ENCODE results near the gene ARMC10.
"Not testable (repeated sequence)": the region's sequence is repeated elsewhere in the genome, so short reads cannot be mapped to it uniquely, and the experiment has no call there.

Gene ARMC10

DNA sequence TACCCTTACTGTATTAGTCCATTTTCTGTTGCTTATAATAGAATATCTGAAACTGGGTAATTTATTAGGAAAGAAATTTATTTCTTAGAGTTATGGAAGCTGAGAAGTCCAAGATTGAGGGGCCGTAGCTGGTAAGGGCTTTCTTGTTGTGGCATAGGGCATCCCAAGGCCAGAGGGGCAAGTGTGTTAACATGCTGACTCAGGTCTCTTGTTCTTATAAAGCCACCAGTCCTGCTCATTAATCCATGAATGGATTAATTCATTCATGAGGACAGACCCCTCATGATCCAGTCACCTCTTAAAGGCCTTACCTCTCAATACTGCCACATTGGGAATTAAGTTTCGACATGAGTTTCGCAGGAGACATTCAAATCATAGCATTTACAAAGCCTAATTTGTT, 2.4 kb downstream of the ARMC10 start:
- DNase-seq (ENCODE audit: low read depth in 2 of 3, low spot score in 2 of 3), result no peak

DNA sequence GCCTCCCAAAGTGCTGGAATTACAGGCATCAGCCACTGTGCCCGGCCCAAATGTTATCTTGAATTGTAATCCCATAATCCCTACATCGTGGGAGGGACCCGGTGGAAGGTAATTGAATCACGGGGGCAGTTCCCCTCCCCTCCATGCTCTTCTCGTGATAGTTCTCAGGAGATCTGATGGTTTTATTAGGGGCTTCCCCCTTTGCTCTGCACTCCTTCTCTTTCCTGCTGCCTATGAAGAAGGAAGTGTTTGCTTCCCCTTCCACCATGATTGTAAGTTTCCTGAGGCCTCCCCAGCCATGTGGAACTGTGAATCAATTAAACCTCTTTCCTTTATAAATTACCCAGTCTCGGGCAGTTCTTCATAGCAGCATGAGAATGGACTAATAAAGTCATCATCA, 3.3 kb downstream of the ARMC10 start:
- DNase-seq (ENCODE audit: low read depth in 2 of 3, low spot score in 2 of 3), result not testable (repeated sequence)

DNA sequence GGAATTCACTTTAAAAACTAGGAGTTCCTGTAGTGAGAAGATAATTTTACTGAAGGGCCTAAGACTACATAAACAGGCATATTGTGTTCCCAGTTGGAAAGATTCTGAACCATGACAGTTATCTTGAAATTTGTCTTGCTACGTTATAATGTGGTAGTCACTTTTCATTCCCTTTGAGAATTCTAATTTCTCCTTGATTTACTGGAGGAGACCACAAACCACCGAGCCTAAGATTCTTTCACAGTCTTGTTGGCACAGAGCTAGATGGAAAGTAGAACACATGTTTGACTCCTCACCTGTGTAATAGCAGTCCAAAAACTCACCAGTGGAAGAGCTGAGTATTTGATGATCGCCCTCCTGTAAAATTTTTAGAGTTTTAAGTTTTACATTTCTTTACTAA, 4.9 kb downstream of the ARMC10 start:
- DNase-seq (ENCODE audit: low read depth in 2 of 3, low spot score in 2 of 3), result no peak

DNA sequence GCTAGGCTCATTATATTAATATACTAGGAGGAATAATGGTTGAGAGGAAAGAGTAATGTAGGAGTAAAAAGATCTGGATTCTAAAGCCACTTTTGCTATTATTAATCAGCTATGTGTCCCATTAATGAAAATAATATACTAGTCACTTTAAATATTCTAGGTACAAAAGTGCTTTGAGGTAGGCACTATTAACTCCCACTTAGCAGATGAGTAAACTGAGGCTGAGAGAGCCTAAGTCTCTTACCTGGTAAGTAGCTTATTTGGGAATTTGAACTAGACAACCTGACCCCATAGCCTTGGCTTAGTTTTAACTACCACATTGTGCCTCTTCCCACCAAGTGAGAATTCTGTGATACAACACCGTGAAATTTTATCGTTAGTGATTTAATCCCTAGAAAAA, 6.0 kb downstream of the ARMC10 start:
- DNase-seq (ENCODE audit: low read depth in 2 of 3, low spot score in 2 of 3), result no peak

DNA sequence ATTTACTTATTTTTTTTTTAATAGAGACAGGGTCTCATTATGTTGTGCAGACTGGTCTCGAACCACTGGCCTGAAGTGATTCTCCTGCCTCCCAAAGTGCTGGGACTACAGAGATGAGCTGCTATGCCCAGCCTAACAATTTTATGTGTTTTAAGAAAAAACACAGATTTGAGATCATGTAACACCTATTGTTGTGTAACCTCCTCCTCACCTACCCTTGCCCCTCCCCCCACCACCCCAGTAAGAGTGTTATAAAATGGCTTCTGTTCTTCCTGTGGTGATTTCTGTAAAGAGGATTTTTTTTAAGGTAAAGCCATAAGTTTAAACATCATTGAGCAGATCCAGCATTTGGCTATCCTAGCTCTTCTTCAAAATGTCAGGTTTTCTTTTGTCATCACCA, 7.6 kb downstream of the ARMC10 start:
- no peak for DNase-seq (ENCODE audit: low read depth in 2 of 3, low spot score in 2 of 3)

DNA sequence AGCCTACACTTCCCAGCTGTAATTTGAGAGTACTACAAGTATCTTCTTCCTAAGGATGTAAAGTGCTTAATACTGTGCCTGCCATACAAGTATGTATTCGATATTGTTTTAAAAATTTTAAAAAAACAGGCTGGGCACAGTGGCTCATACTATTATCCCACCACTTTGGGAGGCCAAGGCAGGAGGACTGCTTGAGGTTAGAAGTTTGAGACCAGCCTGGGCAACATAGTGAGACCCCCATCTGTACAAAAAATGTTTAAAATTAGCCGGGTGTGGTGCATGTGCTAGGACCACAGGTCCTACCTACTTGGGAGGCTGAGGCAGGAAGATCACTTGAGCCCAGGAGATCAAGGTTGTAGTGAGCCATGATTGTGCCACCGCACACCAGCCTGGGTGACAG, 8.3 kb downstream of the ARMC10 start:
- no peak for DNase-seq (ENCODE audit: low read depth in 2 of 3, low spot score in 2 of 3)

DNA sequence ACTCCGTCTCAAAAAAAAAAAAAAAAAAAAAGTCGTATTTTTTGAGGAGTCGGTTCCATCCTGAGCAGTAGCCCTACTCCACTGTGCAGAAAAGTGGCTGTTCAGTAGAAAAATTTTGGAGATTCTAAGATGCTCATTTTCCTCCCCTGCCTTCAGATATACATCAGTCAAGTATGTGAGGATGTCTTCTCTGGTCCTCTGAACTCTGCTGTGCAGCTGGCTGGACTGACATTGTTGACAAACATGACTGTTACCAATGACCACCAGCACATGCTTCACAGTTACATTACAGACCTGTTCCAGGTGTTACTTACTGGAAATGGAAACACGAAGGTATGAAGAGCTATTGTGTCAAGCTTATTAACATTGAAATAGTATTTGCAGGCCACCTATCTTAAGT, 17.4 kb downstream of the ARMC10 start:
- not testable (repeated sequence) for DNase-seq (ENCODE audit: low read depth in 2 of 3, low spot score in 2 of 3)

DNA sequence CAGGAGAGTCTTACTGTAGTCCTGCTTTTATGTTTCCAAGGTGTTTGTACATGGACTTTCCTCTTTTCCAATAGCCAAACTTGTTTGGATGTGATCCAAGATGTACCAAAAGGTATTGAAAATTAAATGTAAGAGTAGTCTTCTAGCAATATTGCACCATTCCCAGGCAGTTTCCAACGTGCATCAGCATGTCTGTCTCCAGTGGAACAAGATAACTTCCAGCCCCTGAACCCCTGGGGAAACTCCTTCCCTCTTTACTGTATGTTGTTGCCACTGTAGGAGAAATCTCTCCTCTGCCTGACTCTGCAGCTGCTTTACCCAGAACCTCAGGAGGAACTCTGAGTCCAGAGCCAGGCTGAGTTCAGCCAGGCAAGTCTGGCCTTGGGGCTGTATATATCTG, 18.5 kb downstream of the ARMC10 start:
- DNase-seq (ENCODE audit: low read depth in 2 of 3, low spot score in 2 of 3), result no peak

DNA sequence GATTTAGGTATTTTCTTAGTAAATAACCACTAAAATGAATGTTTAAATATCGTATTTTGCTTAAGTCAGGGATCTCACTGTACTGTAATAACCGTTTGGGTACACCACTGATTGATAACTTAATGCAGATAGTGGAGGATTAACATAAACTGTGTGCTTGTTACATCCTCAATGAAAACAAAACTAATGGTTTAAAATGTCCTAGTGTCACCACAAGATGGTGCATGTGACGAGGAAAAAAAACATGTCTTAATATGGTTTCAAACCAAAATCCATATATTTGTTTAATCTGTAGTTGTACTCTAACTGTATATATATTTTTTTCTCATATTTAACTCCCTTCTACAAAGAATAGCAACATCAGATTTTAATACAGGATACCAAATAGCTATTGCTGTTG, 19.2 kb downstream of the ARMC10 start:
- no peak for DNase-seq (ENCODE audit: low read depth in 2 of 3, low spot score in 2 of 3)

DNA sequence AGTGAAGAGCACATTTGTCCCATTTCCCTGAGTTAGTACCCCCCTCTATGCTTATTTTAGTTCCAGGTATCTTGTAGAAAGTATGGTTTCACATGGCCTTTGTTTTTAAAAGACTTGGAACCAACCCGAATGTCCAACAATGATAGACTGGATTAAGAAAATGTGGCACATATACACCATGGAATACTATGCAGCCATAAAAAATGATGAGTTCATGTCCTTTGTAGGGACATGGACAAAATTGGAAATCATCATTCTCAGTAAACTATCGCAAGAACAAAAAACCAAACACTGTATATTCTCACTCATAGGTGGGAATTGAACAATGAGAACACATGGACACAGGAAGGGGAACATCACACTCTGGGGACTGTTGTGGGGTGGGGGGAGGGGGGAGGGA, 20.6 kb downstream of the ARMC10 start:
- DNase-seq (ENCODE audit: low read depth in 2 of 3, low spot score in 2 of 3), result not testable (repeated sequence)

DNA sequence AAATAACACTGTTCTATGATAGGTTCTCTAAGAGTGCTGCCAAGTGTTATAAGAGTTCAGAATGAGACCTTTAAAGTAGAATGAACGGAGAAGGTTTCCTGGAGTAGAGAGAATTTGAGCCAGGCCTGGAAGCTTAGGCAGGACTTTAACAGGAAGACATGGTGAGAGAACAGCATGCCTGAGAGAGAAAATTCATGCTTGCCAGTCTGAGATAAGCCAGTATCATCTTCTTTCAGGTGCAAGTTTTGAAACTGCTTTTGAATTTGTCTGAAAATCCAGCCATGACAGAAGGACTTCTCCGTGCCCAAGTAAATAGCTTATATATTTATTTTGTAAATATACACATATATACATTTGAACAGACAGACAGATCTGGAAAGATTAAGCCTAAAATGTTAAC, 22.1 kb downstream of the ARMC10 start:
- no peak for DNase-seq (ENCODE audit: low read depth in 2 of 3, low spot score in 2 of 3)

DNA sequence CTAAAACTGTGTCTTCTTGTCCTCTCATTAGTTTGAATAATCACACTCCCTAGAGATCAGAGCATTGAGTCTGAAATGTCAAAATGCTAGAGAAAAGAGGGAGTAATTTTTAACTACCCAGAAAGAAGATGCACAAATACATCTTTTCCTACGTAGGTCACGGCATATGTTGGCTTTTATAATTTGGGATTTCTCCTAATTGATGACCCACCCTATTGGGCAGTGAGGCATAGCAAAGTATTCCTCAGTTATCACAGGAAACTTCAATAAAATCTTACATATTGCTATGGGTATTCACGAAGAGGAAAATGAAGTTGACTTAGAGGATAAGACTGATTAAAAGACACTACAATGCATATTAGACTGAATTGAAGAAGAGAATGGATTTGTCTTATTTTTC, 25.4 kb downstream of the ARMC10 start:
- no peak for DNase-seq (ENCODE audit: low read depth in 2 of 3, low spot score in 2 of 3)

DNA sequence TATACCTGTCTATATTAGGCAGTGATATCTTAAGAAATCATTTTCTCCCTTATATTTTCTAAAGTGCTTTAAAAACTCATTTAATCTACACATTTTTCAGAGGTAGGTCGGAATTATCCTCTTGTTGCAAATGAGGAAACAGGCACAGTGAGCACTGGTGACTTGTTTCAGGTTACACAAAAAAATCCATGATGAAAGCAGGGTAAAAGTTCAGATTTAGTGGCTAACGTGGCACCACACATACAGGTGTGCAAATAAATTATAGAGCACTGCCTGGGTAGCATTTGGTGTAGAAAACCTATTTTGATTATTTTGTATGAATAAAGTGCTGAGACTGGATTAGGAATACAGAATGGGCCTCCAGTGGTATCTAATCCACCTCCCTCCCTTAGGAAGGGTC, 26.6 kb downstream of the ARMC10 start:
- no peak for DNase-seq (ENCODE audit: low read depth in 2 of 3, low spot score in 2 of 3)

DNA sequence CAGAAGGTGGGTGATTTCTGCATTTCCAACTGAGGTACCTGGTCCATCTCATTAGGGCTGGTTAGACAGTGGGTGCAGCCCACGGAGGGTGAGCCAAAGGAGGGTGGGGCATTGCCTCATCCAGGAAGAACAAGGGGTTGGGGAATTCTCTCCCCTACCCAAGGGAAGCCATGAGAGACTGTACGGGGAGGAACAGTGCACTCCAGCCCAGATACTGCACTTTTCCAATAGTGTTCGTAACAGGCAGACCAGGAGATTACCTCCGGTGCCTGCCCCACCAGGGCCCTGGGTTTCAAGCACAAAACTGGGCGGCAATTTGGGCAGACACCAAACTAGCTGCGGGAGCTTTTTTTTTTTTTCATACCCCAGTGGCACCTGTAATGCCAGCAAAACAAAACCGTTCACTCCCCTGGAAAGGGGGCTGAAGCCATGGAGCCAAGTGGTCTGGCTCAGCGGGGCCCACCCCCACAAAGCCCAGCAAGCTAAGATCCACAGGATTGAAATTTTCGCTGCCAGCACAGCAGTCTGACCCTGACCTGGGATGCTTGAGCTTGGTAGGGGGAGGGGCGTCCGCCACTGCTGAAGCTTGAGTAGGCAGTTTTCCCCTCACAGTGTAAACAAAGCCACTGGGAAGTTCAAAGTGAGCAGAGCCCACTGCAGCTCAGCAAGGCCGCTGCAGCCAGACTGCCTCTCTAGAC, 31.2 kb downstream of the ARMC10 start:
- DNase-seq (ENCODE audit: low read depth in 2 of 3, low spot score in 2 of 3), result no peak

DNA sequence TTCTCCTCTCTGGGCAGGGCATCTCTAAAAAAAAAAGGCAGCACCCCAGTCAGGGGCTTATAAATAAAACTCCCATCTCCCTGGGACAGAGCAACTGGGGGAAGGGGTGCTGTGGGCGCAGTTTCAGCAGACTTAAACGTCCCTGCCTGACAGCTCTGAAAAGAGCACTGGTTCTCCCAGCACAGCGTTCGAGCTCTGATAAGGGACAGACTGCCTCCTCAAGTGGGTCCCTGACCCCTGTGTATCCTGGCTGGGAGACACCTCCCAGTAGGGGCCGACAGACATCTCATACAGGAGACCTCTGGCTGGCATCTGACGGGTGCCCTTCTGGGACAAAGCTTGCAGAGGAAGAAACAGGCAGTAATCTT, 31.7 kb downstream of the ARMC10 start:
- not testable (repeated sequence) for DNase-seq (ENCODE audit: low read depth in 2 of 3, low spot score in 2 of 3)

DNA sequence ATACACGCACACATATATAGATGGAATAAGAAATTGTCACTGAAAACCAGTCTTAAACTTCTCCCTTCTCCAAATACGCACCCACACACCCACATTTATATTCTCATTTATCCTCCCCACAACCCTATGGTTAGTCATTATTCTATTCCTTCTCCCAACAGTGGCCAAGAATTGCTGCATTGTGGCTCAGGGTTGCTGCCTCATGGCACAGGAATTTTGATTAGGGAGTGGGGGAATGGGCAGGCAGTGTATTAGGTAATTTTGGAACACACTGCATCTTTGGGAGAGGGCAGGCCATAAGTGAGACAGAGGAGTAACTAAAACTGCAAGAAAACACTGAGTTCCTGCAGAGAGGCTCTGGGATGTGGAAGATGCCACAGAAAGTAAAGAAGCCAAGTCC, 38.2 kb downstream of the ARMC10 start:
- DNase-seq (ENCODE audit: low read depth in 2 of 3, low spot score in 2 of 3), result no peak

DNA sequence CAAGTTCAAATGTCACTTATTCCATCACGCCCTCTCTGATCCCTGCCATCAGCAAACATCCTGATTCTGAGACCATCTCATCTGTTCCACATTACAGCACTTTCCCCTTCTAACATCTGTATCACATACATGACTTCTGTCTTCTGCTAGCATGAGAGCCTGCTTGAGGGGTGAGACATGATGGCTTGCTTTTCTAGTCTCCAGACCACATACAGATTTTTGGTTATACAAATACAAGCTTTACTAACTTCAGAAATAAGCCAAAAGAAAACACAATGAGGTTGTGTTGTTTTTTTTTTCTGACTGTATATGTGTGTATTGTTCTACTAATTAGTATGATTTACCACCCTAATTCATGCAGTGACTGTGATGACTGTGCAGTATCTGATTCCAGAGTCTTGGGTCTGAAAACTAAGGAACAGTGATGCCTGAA, 39.7 kb downstream of the ARMC10 start:
- DNase-seq (ENCODE audit: low read depth in 2 of 3, low spot score in 2 of 3), result no peak

DNA sequence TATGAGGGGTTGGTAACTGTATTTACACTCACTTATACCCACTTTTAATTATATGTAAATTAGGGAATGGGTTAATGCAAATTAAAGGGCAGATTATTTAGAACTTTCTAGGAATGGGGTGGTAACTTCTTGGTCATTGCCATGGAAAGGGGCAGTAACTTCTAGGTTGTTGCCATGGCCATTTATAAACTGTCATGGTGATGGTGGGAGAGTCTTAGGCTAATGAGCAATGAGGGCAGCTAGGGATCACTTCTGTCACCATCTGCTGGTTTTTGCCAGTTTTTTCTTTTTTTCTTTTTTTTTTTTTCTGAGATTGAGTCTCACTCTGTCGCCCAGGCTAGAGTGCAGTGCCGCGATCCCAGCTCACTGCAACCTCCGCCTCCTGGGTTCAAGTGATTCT, 40.8 kb downstream of the ARMC10 start:
- DNase-seq (ENCODE audit: low read depth in 2 of 3, low spot score in 2 of 3), result no peak

DNA sequence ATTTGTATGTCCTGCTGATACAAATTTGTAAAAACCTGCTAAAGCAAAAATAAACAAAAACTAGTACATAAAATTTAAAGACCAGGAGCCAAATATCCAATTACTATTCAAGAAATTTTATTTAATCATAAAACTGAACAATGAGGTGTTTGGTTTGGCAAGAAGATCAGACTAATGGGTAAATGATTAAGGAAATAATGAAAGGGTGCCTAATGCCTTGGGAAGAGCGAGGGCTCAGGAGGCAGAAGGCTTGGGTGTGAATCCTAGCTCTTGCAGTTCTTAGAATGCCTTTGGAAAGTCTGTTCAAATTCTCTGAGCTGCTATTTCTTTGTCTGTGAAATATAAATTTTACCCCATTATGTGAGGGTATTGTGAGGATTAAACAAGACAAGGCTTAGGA, 41.6 kb downstream of the ARMC10 start:
- DNase-seq (ENCODE audit: low read depth in 2 of 3, low spot score in 2 of 3), result no peak

DNA sequence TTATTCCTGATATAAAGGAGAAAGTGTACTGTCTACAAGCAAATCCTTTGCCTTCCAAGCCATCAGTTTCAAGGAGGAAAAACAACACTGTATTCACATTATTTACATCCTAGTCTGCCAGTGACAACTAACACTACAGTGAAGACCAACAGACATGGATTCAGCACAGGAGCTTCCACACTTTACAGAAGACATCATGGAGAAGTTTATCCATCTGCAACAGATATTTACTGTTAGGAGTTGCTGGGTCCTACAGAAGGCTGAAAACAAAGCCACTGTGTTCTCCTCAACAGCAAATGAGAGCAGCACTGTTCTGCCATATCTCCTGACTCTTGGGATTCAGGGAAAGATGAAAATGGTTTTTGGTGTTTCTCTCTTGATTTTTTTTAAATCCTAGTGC, 42.1 kb downstream of the ARMC10 start:
- DNase-seq (ENCODE audit: low read depth in 2 of 3, low spot score in 2 of 3), result no peak

DNA sequence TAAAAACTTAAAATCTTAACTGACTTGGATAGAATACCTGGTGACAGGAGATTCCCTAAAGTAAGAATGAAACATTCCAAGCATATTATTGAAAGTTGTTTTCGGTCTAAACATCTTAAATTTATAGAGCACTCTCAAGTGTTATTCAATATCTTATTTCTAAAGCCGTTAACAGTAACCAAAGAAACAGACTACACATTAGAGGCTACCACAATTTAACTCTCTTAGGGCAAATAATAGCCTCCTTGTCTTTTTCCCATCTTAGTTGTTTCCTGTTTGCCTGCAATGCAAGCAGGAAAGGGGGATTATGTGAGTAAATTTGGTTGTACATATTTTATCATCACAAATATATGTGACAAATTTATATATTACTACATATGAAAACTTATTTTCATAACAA, 42.5 kb downstream of the ARMC10 start:
- no peak for DNase-seq (ENCODE audit: low read depth in 2 of 3, low spot score in 2 of 3)

DNA sequence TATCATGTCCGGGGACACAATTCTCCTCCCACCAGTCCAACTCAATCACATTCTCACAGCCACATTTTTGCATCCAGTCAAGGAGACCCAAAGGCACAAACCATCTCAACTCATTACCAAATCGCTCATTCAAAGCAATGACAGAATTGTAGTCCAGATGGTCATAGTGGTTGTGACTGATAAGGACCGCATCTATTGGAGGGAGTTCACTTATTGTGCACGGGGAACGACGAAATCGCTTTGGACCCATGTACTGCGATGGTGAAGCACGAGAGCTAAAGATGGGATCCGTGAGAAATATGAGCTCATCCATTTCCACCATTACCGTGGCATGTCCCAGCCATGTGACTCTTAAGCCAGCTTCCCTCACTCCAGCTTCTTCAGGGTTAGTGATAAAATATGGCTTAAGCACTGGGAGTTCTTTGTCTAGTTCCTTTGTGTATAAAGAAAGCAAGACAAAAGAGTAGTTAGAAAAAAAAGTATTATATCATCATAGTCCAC, 44.9 kb downstream of the ARMC10 start:
- no peak for DNase-seq (ENCODE audit: low read depth in 2 of 3, low spot score in 2 of 3)

DNA sequence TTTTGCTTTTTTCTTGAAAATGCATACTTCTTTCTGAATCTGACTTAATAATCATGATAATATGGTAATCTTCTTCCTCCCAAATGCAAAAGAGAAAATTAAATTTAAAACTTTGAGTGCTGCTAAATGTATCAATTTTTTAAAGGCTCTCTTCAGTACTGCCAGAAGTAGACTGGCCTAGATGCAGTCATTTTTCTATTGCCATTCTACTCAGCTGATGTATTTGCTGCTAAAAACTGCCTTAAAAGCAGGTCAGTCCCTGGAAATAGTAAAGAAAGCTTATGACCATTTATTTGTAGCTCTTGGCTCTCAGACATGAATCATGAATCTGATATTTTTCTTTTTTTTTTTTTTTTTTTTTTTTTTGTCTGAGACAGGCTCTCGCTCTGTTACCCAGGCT, 45.4 kb downstream of the ARMC10 start:
- no peak for DNase-seq (ENCODE audit: low read depth in 2 of 3, low spot score in 2 of 3)

DNA sequence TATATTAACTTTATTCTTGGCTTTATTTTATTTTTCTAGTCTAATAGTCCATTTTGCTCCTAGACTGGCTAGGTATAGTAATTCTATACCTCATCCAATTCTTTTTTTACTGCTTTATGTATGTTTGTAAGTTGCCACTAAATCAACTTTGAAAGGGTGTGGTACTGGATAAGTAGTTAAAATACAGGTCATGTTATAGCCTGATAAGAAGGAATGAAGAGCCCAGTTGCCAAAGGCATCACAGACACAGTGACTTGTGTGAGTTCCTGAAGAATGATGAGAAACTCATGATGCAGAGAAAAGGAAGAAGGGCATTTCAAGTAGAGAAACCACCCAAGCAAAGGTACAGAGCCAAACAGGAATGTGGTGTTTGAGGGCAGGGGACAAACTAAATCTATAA, 46.7 kb downstream of the ARMC10 start:
- no peak for DNase-seq (ENCODE audit: low read depth in 2 of 3, low spot score in 2 of 3)

Data from activated CD8-positive, alpha-beta memory T cell treated with anti-CD3 and anti-CD28 coated beads for 48 hours (primary cell).